RPMI8226 (cell line): Measurements from ENCODE around the gene VOPP1.
"Not testable (repeated sequence)": the region's sequence is repeated elsewhere in the genome, so short reads cannot be mapped to it uniquely, and the experiment has no call there.

Experiments used
- DNase-seq: peaks from one replicate; pipeline ENCODE4 v3.0.0-alpha.2; 2015

Gene VOPP1

DNA sequence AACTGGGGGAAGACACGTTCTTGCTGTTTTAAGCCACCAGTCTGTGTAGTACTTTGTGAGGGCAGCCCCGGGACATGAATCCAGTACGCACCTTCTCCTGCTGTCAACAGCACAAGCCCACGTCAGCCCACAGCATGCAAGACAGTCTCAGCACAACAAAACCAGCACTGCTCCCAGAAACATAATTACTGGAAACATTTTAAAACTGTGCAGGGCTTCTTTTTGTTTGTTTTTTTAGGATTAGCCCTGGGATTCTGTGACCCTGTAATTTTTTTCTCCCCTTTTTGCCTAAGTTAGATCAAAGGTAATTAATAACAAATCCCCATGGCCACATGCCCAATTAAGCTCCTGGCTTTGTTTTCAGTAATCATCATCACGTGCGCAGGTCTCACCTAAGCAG, 87.5 kb downstream of the VOPP1 start:
- no peak for DNase-seq

DNA sequence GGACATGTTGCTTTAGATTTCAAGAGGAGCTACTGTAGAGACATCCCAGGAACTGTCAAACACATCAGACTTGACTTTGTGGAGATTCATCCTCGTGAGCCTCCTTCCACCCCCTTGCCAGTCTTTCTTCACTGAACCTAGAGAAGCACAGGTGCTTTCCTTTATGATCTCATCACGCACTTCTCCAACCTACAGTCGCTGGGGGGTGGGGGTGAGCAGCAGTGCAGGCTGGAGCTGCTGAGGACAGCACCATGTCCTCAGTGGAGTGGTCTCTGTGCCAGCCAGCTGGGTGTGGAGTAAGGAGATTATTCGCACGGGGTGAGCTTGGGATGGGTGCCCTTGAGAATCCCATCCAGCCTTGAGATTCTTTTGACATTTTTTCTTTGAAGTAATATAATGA, 88.1 kb downstream of the VOPP1 start:
- no peak for DNase-seq

DNA sequence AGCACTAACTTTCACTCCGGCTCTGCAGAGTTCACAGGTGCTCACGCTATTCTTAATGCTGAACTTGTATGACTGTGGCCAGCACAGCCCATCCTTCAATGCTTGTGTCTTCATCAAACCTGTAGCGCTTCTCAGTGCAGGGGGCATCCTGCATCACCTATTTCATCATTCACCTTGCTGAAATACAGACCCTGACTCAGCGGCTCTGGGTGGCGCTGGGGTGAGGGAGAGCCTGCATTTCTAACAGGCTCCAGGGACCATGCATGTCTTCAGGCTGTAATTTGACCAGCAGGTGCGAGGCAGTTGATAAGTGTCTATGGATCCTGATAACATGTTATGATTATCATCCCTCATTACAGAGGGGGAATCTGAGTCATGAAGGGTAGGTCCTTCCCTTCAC, 89.3 kb downstream of the VOPP1 start:
- DNase-seq = no peak

DNA sequence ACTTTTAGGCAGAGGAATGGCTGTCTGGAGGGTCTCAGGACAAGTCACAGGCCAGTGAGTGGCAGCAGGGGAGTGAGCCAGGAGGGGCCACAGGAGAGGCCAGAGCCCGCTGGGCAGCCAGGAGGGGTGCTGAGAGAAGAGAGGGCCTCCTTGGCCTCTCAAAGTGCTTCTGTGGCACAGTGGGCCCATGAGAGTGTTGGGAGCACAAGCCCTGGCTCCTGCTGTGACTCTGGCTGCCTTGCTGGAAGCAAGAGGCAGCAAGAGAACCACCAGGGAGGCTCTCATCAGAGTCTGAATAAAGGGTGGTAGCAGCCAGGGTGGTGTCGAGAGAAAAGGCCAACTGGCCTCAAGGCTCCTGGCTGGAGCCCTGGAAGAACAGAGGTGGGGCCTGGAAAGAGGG, 91.1 kb downstream of the VOPP1 start:
- no peak for DNase-seq

- no peak for DNase-seq
Observed at GRCh38 chr7:55478700-55479099, 93.6 kb downstream of the VOPP1 start.

- no peak for DNase-seq
Observed at GRCh38 chr7:55477781-55478374, 94.4 kb downstream of the VOPP1 start.

GRCh38 chr7:55476852-55477780, 95.2 kb downstream of the VOPP1 start:
- no peak for DNase-seq

DNA sequence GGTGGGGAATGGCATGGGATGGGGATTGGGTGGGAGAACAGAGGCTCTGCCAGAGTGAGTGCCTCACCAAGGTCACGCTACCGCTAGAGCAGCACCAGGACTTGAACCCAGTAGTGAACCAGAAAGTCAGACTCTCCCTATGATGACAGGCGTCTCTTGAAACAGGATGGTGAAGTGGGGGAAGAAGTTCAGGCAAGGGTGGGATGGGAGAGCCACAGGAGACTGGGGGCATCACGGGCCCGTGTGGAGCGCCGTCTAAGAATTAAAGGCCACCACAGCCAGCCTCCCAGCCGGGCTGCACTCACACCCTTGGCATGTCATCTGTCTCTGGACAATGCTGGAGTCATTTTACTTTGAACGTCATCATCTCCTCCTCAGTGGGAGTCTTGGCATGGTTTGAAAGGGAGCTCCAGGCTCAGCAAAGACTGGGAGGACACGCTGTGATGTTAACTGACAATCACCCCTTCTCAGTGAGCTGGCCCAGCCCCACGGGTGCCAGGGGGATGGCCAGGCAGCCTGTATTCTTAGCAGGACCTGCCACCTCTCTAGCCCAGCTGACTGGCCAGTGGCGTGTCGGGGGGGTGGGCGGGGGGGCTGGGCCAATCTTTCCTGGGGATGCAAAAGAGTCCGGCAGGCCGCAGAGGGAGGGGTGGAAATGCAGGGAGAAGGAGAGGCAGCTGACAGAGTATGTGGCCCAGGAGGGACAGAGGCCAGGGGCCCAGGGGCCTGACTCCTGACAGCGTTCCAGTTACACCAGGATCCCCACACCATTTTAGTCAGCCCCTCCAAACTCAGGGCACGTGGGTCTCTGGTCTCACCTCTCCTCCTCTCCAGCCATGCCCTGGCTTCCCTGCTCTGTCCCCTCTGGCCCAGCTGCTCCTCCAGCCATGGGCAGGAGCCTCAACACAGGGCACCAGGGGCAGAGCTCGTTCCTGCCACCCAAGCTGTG, 96.2 kb downstream of the VOPP1 start:
- DNase-seq = no peak

DNA sequence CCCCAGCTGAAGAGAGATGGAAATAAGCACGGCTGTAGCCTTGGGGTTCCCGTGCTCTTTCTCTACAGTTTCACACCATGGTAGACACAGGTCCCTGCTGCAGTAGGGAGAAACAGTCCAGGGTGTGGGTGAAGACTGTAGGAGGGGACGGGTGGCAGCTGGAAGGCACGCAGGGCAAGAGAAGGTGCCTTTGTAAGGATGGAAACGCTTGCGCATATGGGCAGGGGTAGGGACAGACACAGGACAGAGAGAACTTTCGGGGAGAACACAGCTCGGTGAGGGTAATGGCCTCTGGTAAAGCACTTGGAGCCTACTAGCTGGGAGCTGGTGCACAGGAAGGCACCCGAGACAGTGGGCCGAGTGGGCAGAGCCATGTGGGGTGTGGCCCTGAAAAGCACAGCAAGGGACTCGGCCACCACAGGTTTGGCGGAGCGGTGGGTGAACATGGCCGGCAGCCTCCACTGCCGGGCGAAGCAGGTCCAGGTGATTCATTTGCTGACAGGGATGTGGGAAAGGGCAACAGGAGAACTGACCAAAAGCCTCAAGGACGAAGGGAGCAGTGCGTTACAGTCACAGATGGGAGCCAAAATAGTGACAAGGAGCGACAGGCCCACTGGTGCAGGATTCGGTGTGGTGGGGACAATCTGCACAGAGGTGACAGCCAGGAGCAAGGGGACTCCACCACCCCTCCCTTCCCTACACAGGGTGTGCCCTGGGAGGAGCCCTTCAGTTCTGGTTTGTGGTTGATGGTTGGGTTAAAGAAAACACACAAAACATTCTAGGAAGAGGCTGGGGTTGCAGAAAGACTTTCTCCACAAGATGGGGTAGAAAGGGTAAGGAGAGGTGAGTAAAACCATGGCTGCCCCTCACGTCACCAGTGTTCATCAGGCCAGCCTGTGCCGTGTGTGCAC, 97.1 kb downstream of the VOPP1 start:
- no peak for DNase-seq

DNA sequence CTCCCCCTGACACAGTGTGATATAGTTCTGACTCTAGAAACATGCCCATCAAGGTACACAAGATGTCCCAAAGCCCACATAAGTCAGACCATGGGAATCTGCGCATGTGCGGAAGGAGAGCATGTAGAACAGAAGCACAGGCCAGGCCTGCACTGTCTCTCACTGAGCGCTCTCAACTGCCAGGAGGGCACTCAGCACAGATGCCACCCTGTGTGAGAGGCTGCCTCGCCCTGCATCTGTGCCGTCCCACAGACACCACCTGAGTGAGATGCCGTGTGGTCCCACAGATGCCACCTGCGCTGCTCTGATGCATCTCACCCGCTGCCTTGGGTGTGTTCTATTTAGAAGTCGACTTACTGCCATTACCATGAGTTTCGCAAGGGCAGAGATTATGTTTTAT, 98.4 kb downstream of the VOPP1 start:
- no peak for DNase-seq

- no peak for DNase-seq
Observed at GRCh38 chr7:55472928-55473725, 99.2 kb downstream of the VOPP1 start.

DNA sequence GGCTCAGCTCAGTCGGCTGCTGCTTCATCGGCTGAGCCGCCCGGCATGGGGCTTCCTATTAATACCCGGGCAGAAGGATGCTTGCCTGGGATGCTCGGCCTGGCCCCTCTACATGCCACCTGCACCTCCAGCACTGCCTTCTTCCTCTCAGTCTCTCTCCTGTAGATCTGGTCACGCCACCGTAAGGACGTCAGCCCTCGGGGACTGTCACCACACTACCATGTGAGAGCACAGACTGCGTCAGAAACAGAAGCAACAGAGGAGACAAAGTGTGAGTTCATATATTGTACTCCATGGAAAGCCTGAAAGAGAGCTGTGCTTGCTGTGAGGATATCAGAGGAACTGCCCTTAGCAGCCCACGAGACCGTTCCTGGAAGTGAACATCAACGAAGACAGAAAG, 99.9 kb downstream of the VOPP1 start:
- not testable (repeated sequence) for DNase-seq

DNA sequence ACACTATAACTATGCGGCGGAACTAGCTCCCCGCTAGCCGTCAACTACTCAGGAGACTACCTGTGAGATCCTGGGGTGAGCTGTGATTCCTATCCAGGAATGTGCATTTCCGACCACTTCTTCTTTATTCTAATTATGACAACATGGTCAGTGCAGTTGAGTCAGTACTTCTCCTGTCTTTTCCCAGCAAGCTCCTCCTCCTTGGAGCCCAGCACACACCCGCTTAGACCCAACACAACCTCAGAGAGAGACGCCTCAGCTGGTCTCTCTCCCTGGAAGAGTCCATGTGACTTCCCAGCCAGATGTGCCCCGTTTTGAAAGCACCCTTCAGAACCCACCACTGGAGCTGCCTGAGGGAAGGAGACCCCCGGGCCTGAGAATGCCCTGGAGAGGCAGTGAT, 100.7 kb downstream of the VOPP1 start:
- not testable (repeated sequence) for DNase-seq

GRCh38 chr7:55470261-55470660, 102.0 kb downstream of the VOPP1 start:
- no peak for DNase-seq

DNA sequence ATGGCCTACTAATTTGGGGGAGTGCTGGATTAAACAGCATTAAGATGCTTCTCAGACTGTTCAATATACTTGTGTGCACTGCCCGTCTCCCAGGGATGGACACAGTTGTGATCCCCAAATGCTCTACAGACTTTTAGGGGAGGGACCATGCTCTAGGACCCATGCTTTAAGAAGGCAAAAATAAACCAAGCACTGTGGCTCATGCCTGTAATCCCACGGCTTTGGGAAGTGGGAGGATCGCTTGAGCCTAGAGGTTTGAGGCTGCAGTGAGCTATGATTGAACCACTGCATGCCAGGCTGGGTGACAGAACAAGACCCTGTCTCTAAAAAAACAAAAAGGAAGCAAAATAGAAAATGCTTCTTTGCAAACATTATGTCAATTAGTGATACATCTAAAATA, 102.6 kb downstream of the VOPP1 start:
- no peak for DNase-seq

- DNase-seq = no peak
Observed at GRCh38 chr7:55469271-55469681, 103.0 kb downstream of the VOPP1 start.

- DNase-seq = no peak
Observed at GRCh38 chr7:55468495-55468894, 103.8 kb downstream of the VOPP1 start.

DNA sequence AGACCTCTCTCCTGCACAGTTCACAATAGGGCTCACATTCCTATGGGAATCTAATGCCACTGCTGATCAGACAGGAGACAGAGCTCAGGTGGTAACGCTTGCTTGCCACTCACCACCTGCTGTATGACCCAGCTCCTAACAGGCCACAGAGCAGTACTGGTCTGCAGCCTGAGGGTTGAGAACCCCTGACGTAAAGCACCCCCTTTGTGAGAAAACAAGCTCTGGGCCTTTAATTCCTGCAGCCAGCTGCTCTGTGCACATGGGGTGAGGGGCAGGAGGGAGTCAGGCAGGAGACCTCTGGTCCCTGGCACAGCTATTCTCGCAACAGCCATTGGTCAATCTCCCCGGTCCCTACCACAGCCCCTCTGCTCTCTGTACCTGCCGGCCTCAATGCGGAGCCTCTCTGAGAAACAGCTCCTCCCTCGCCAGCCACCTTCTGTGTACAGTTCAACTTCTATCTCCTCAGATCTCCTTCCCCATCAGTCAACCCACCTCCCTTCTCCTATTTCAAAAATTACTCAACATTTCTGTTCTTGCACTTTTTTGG, 105.2 kb downstream of the VOPP1 start:
- no peak for DNase-seq

- no peak for DNase-seq
Observed at GRCh38 chr7:55465691-55466090, 106.6 kb downstream of the VOPP1 start.

DNA sequence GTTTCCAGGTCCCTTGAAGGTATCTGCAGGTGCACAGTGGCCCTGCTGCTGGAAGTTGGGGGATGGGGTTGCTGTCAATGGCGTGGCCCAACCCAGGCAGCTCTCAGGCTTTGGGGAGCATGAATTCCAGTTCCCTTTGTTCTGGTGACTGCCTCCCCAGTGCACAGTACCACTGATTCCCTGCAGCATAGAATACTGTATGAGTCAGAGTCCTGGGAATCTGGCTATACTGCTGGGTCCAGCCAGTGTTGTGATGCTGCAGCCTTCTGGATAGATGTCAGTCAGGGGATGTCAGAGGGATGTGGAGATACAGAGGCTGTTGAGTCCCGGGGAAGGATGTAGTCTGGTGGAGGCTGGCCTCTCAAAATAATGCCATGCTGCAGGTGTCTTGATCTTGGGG, 107.9 kb downstream of the VOPP1 start:
- DNase-seq = no peak

DNA sequence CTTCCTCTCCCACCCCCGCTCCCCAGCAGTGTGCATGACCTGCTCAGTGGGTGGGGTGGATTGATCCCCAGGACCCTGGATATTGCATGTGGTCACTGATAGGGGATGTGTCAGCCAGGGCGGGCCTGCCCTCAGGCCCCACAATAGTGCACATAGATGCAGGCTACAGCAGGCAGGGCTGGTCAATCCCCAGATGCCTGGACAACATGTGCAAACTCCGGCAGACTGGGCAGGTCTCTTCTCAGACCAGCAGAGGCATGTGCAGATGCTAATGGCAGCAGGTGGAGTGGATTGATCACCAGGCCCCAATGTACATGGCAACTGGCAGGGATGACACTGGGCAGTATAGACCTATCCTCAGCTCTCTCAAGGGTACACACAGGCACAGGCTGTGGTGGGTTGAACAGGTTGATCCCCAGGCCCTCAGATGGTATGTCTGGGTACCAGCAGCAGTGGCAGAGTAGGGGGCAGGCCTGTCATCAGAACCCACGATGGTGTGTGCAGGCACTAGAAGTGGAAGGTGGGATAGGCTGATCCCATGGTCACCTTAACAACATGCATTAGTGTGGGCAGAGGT, 108.5 kb downstream of the VOPP1 start:
- no peak for DNase-seq
